HepG2 (cell line): Measurements from ENCODE around the gene CDC42BPG. TPM values are rescaled to one million over a fixed set of nuclear protein-coding genes. Genes with fewer than 3 reads are reported as not detected.
A peak's percentile ranks its signal among the peaks of the same experiment; 100 is the strongest.

Experiments used
- AGO2 ChIP-seq: fragments of 200-400 bp; formaldehyde crosslinking; optimal IDR thresholded peaks from 2 replicates; pipeline ENCODE3; 2017; ENCODE audit warnings: mild to moderate bottlenecking, low read depth, low read length, moderate library complexity
- HHEX ChIP-seq: IDR thresholded peaks from 2 replicates; pipeline ENCODE4 v1.6.1; 2016; ENCODE audit warnings: control low read depth
- HOXA7 ChIP-seq: sonication (generic); formaldehyde crosslinking; IDR thresholded peaks from 2 replicates; pipeline ENCODE4 v1.8.1; 2022; ENCODE audit warnings: mild to moderate bottlenecking, missing genetic modification reagents, moderate library complexity
- JUND ChIP-seq: sonication (generic); formaldehyde crosslinking; IDR thresholded peaks from 2 replicates; pipeline ENCODE4 v1.8.0; 2022; ENCODE audit warnings: mild to moderate bottlenecking, missing genetic modification reagents
- KDM2A ChIP-seq: sonication (generic); formaldehyde crosslinking; IDR thresholded peaks from 2 replicates; pipeline ENCODE4 v1.4.0; 2020; ENCODE audit warnings: low read depth, missing genetic modification reagents, borderline replicate concordance
- MAZ ChIP-seq, 2 experiments: sonication (generic) in 1 of 2; formaldehyde crosslinking in 1 of 2; IDR thresholded peaks; 2 replicates each; pipeline versions ENCODE4 v1.5.0 to v1.6.1; 2012 to 2020; ENCODE audit warnings: low read depth in 2 of 2, mild to moderate bottlenecking in 2 of 2, borderline replicate concordance in 1 of 2, improper control_type of control experiment in 1 of 2, low read length in 1 of 2, missing genetic modification reagents in 1 of 2, moderate library complexity in 1 of 2
- MED13 ChIP-seq: sonication (generic); formaldehyde crosslinking; IDR thresholded peaks from 2 replicates; pipeline ENCODE4 v1.5.0; 2020; ENCODE audit warnings: missing genetic modification reagents
- POLR2A ChIP-seq, 2 experiments: IDR thresholded peaks; 2 replicates each; pipeline ENCODE4 v1.6.1; 2011; ENCODE audit warnings: low read depth in 2 of 2, low read length in 2 of 2, mild to moderate bottlenecking in 1 of 2, moderate library complexity in 1 of 2; ENCODE audit not compliant: insufficient read depth in 1 of 2
- RARG ChIP-seq: sonication (generic); formaldehyde crosslinking; IDR thresholded peaks from 2 replicates; pipeline ENCODE4 v1.4.0; 2020; ENCODE audit warnings: low read depth, mild to moderate bottlenecking, missing genetic modification reagents
- ZBTB8A ChIP-seq: sonication (generic); formaldehyde crosslinking; IDR thresholded peaks from 2 replicates; pipeline ENCODE4 v1.4.0; 2020; ENCODE audit warnings: mild to moderate bottlenecking, low read depth, missing genetic modification reagents, borderline replicate concordance
- ZC3H4 ChIP-seq: sonication (generic); formaldehyde crosslinking; IDR thresholded peaks from 2 replicates; pipeline ENCODE4 v1.4.0; 2020; ENCODE audit warnings: missing genetic modification reagents, borderline replicate concordance
- ZFP36 ChIP-seq: fragments of 150-350 bp; IDR thresholded peaks from 2 replicates; pipeline ENCODE4 v1.6.1; 2018; ENCODE audit warnings: borderline replicate concordance, low read length, low read depth; ENCODE audit not compliant: partially characterized antibody
- ZNF589 ChIP-seq: sonication (generic); formaldehyde crosslinking; conservative IDR thresholded peaks from 2 replicates; pipeline ENCODE4 v1.8.0; 2022; ENCODE audit warnings: mild to moderate bottlenecking, moderate library complexity, missing genetic modification reagents
- ZNF616 ChIP-seq: sonication (generic); formaldehyde crosslinking; IDR thresholded peaks from 2 replicates; pipeline ENCODE4 v1.5.0; 2020; ENCODE audit warnings: low read depth, mild to moderate bottlenecking, missing genetic modification reagents
- polyA plus RNA-seq, 8 experiments: library from polyadenylated mRNA; depleted of rRNA in 3 of 8; stranded (reverse) in 7 of 8; unstranded in 1 of 8; fragments of >200 nt; fragmentation: Illumina TruSeq in 4 of 8; extraction: Trizol in 4 of 8; gene quantifications; 2 replicates each; pipeline versions ENCODE4 v1.2.1 to v1.2.3, GENCODE V29; 2011 to 2016; ENCODE audit warnings: low read depth in 4 of 8, missing spikeins in 1 of 8, mixed read lengths in 1 of 8; ENCODE audit not compliant: insufficient read depth in 1 of 8
- total RNA-seq, 5 experiments: library from RNA; depleted of rRNA; stranded (reverse); fragments of >200 nt; fragmentation: Illumina TruSeq; extraction: Trizol; gene quantifications; 2 replicates each; pipeline ENCODE4 v1.2.3, GENCODE V29; 2016; ENCODE audit warnings: low read depth in 1 of 5
- TF ChIP-seq, protein P1 (sequence below): sonication (generic); formaldehyde crosslinking; IDR thresholded peaks from 2 replicates; pipeline ENCODE4 v1.5.1; 2020; ENCODE audit warnings: mild to moderate bottlenecking, missing genetic modification reagents, moderate library complexity
- TF ChIP-seq, protein P2 (sequence below): sonication (generic); formaldehyde crosslinking; IDR thresholded peaks from 2 replicates; pipeline ENCODE4 v1.9.0; 2022; ENCODE audit warnings: low read depth, missing genetic modification reagents
- TF ChIP-seq, protein P3 (sequence below): sonication (generic); formaldehyde crosslinking; IDR thresholded peaks from 2 replicates; pipeline ENCODE4 v1.4.0; 2020; ENCODE audit warnings: mild to moderate bottlenecking, missing genetic modification reagents, borderline replicate concordance
- TF ChIP-seq, protein P4 (sequence below): sonication (generic); formaldehyde crosslinking; IDR thresholded peaks from 2 replicates; pipeline ENCODE4 v1.8.1; 2023; ENCODE audit warnings: mild to moderate bottlenecking, missing genetic modification reagents, borderline replicate concordance
- TF ChIP-seq, protein P5 (sequence below): sonication (generic); formaldehyde crosslinking; IDR thresholded peaks from 2 replicates; pipeline ENCODE4 v1.4.0; 2020; ENCODE audit warnings: missing genetic modification reagents

CDC42BPG gene
- total and polyA plus RNA-seq, 2 of the 13 experiments (the other 11 are each of a cell fraction or from before 2014, with no cell fraction given): 0.55 to 1.4 TPM

DNA sequence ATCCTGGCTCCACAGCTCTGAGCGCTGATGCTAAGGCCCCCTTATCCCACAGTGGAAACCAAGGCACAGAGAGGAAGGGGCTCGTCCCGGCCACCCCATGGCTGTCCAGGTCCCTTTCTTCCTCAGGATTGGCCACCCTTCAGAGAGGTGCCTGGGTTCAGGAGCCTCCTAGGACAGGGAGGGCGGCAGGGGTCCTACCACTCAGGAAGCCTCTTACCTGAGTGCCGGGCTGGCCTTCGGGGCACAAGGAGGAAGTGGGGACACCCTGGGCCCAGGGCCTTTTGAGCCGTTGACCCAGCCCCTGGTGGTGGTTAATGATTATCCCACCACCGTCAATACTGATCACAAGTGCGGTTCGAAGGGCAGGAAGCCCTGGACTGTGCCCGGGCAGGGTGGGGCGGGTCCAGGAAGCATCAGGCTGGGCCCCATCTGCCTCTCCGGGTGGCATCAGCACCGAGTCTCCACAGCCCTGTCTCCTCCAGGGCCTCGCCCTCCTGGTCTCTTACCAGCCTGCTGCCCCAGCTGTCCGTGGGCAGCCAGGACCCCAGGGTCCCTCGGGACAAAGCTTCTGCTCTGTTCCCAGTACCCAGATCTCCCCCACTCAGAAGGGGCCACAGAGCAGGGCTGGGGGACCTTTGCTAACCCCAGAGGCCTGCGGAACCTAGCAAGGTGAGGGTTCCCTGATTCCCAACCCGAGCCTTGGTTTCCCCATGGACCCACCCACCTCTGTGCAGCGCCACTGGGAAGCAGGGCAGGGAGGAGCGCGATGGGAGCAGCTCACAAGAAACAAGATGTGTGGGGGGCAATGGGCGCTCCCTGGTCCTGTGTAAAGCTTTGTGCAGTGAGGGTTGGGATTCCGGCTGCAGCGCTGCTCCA is 49.0 kb upstream of the CDC42BPG start (continued):
- TF ChIP-seq, protein P1, sequence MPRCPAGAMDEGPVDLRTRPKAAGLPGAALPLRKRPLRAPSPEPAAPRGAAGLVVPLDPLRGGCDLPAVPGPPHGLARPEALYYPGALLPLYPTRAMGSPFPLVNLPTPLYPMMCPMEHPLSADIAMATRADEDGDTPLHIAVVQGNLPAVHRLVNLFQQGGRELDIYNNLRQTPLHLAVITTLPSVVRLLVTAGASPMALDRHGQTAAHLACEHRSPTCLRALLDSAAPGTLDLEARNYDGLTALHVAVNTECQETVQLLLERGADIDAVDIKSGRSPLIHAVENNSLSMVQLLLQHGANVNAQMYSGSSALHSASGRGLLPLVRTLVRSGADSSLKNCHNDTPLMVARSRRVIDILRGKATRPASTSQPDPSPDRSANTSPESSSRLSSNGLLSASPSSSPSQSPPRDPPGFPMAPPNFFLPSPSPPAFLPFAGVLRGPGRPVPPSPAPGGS: peak; percentile 39; the same call in 1 of the 2 replicates
- TF ChIP-seq ZNF589 (CRISPR knock-in tag): no peak
- TF ChIP-seq ZFP36: no peak
- peak; percentile 31; the same call in 1 of the 2 replicates for TF ChIP-seq MED13 (CRISPR knock-in tag)
- TF ChIP-seq ZNF616 (CRISPR knock-in tag): peak; percentile 62; the same call in 1 of the 2 replicates
- TF ChIP-seq AGO2: no peak
- peak; percentile 82; the same call in 1 of the 2 replicates for TF ChIP-seq ZBTB8A (CRISPR knock-in tag)
- no peak for TF ChIP-seq ZC3H4 (CRISPR knock-in tag)
- TF ChIP-seq HHEX (CRISPR knock-in tag): no peak
- no peak for TF ChIP-seq JUND
- TF ChIP-seq KDM2A (CRISPR knock-in tag): peak; percentile 61; the same call in 1 of the 2 replicates
- TF ChIP-seq, protein P2, sequence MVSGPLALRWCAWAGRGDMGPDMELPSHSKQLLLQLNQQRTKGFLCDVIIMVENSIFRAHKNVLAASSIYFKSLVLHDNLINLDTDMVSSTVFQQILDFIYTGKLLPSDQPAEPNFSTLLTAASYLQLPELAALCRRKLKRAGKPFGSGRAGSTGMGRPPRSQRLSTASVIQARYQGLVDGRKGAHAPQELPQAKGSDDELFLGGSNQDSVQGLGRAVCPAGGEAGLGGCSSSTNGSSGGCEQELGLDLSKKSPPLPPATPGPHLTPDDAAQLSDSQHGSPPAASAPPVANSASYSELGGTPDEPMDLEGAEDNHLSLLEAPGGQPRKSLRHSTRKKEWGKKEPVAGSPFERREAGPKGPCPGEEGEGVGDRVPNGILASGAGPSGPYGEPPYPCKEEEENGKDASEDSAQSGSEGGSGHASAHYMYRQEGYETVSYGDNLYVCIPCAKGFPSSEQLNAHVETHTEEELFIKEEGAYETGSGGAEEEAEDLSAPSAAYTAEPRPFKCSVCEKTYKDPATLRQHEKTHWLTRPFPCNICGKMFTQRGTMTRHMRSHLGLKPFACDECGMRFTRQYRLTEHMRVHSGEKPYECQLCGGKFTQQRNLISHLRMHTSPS (CRISPR knock-in tag): peak; percentile 99
- TF ChIP-seq, protein P3, sequence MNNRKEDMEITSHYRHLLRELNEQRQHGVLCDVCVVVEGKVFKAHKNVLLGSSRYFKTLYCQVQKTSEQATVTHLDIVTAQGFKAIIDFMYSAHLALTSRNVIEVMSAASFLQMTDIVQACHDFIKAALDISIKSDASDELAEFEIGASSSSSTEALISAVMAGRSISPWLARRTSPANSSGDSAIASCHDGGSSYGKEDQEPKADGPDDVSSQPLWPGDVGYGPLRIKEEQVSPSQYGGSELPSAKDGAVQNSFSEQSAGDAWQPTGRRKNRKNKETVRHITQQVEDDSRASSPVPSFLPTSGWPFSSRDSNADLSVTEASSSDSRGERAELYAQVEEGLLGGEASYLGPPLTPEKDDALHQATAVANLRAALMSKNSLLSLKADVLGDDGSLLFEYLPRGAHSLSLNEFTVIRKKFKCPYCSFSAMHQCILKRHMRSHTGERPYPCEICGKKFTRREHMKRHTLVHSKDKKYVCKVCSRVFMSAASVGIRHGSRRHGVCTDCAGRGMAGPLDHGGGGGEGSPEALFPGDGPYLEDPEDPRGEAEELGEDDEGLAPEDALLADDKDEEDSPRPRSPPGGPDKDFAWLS: no peak
- TF ChIP-seq MAZ (IDR thresholded peaks at IDR 0.05; ENCODE audit: borderline replicate concordance, low read depth, low read length): 0 out of 2 replicates have a peak, but pooled peaks have one; percentile 16
- TF ChIP-seq MAZ (CRISPR knock-in tag; IDR thresholded peaks at IDR 0.05; ENCODE audit: low read depth): peak; percentile 90
- TF ChIP-seq POLR2A (IDR thresholded peaks at IDR 0.05; ENCODE audit: insufficient read depth in 1 of 2, low read depth in 2 of 2, low read length in 2 of 2): peak in 1 of 2 experiments; percentile 88; a peak in 2 of 4 replicates
- TF ChIP-seq, protein P4, sequence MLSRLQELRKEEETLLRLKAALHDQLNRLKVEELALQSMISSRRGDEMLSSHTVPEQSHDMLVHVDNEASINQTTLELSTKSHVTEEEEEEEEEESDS (CRISPR knock-in tag): peak; percentile 41; the same call in 1 of the 2 replicates
- TF ChIP-seq HOXA7: no peak
- TF ChIP-seq, protein P5, sequence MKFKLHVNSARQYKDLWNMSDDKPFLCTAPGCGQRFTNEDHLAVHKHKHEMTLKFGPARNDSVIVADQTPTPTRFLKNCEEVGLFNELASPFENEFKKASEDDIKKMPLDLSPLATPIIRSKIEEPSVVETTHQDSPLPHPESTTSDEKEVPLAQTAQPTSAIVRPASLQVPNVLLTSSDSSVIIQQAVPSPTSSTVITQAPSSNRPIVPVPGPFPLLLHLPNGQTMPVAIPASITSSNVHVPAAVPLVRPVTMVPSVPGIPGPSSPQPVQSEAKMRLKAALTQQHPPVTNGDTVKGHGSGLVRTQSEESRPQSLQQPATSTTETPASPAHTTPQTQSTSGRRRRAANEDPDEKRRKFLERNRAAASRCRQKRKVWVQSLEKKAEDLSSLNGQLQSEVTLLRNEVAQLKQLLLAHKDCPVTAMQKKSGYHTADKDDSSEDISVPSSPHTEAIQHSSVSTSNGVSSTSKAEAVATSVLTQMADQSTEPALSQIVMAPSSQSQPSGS: peak; percentile 70
- no peak for TF ChIP-seq RARG
